NCI-H69 (cell line): Measurements from ENCODE around the gene IQCN.
A peak's percentile ranks its signal among the peaks of the same experiment; 100 is the strongest.

Experiments used
- DNase-seq: peaks from one replicate; lab custom pipeline; 2025; lab: John Stamatoyannopoulos, UW

IQCN gene

DNA sequence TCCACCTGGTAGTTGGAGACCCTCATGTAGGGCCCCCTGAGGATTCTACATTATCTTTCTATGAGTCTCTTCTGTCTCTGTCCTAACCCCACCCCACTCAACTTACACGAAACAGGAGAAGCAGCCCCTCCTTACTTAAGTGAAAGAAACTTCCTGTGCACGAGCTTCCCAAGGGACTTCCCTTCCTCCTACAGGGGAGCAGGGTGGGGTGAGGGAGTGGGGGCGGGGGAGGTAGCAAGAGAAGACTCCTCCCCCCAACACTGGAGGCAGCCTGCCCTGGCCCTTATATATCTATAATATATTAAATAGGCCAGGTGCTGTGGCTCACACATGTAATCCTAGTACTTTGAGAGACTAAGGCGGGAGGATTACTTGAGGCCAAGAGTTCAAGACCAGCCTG lies 42.5 kb downstream of the IQCN start:
- peak; percentile 87 for DNase-seq

DNA sequence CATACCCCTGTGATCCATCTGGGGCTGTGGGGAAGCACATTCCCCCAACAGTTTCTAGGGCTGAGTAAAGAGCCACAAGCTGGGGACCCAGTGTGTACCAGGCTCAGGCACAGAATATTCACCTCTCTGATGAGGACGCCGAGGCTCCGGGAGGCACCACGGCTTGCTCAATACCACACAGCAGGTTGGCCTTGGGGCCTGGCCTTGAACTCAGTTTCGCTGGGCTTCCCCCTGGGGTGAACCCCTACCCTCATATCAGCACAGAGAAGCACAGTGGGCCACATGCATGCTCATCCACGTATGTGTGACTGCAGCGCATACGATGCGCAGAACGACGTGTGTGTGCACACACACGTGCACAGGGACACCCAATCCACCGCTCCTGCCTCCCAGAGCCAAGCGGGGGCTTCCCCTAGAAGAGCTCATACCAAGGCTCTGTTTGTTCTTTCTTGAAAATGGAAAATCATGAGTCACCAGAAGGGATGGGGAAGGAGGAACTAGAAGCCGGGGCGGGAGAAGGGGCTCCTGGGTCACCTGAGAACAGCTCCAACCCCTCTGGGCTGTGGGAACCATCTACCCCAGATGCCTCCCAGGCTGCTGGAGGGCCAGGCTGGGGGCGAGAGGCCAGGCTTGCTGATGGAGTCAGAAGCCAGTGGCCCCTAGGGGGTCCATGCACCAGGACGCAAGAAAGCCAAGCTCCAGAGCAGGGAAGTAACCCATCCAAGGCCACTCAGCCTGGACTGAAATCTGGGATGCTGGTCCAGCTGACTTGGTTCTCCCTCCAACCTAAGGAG lies 43.1 kb downstream of the IQCN start:
- DNase-seq, result no peak

DNA sequence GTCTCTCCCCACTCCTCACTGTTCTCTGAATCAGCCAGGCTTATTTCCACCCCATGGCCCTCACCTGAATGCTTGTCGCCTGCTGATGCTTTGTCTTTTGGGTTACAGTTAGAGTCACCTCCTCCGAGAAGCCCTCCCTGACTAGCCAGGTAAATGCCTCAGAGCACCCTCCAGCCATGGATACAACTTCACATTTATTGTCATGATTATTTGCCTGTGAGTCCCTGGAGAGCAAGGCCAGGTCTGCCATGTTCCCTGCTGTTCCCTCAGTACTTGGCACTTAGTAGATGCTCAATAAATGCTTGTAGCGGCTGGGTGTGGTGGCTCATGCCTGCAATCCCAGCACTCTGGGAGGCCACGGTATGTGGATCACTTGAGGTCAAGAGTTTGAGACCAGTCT lies 44.3 kb downstream of the IQCN start:
- no peak for DNase-seq

DNA sequence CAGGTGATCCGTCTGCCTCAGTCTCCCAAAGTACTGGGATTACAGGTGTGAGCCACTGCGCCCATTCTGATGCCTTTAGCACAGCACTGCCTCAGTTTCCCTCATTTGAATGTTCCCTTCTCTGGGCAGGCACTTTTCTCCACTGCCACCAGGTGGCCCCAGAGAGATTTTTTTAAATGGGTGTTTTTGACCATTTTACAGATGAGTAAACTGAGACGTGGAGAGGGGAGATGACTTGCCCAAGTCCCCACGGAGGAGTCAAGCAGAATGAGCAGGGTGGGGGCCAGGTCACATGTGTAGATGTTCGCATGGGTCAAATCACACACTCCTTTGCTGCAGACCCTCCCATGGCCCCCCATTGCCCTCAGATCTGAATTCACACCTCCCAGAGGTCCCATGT lies 44.8 kb downstream of the IQCN start:
- peak; percentile 25 for DNase-seq

DNA sequence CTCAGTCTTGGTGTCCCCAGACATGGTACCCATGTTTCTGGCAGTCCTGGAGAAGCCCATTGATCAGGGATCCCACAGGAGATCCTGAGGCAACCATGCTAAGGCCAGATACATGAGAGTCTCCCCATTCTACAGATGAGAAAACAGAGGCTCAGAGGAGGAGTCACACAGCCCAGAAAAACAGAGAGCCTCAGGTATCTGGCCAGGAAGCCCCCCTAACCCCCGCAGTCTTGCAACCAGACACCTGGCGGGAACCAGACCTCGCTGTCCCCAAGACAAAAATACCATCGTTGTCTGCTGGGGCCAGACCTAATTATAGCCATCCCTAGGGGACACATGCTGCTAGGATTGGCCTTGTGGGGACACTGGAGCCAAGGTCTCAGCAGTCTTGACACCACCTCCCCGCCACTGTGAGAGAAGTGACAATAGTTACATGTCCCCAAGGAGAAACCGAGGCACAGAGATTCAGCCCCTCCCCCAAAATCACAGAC lies 46.4 kb downstream of the IQCN start:
- no peak for DNase-seq

DNA sequence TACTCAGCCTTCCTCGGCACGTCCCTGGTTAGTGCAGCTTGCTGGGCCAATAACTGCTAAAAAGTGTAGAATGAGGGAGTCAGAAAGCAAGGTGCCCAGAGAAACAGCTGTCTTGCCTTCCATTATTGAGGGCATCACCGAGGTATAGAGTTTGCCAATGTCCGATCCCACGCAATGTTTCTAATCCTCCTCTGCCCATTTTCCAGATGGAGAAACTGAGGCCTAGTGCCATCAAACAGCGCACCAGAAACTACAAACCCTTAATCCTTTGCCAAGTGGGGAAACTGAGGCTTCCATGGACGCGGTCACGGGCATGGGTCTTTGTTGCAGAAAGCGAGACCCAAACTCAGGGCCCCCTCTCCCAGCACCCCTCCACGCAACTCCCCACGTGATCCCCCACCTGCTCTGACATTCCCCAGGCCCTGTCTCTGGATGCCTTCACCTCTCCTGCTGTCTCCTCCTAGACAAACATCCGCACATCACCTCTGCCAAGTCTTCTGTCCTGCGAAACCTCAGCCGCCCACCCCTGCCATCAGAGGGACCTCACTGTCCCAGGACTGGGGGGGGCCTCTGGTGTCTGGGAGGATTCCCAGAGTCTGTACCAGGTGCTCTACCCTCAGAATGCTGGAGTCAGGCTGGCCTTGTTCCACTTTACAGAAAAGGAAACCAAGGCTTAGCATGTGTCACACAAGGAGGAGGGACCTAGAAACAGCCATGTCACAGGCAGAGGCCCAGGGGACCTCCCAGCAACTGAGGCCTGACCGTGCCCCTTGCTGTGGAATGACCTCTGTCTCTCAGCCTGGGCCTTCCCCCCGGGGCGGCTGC lies 47.1 kb downstream of the IQCN start:
- no peak for DNase-seq

DNA sequence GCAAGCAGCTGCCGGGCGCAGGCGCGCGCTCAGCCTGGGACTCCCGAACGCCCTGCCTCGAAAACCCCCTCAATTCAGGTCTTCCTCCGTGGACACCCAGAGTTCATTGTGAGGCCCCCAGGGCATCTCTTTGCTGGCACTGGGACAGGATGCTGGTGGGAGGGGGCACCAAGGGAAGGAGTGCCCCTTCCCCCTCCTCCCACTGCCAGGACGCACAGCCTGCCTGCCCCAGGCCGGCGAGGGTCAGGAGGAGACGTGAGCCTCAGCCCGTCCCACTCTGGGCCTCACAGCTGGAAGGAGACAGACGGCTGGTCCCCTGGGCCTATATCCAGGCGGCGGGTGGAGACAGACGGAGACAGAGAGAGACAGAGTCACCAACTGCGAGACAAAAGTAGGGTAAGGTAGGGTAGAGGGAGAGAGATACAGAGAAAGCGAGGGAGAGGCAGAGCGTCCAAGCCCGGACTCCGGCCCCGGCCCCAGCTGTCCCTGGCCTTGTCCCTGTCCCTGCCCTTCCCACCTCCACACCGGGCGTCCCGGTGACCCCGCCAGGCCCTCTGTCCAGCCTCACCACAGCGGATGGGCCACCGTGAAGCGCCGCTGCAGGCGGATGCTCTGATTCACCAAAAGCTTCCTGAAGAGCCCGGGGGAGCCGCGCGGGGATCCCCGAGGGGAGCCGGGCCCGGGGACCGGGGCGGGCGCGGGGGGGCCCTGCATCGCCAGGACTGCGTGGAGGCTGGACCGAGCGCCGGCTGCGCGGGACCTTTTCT lies 48.4 kb downstream of the IQCN start, which contains the start of gene PDE4C:
PDE4C (minus strand) TSS at position 737 of the 767 bp plus-strand sequence; CDS start at position 714, 23 bp downstream.
- DNase-seq, result peak; percentile 74

DNA sequence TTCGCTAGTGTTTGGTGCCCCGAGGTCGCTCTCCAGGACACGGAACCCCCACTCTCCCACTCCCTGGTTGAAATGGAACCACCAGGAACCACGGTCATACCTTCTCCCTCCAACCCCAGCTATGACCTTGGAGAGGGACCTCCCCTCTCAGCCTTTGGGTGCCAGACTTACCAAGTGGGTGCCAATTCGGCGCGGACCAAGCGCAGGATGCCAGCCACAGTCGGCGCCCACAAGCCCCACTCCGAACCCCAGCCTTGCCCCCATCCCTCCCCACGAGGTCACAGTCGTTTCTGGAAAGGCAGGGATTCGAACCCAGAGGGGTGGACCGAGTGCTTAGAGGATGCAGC lies 48.9 kb downstream of the IQCN start:
- DNase-seq, result peak; percentile 38

DNA sequence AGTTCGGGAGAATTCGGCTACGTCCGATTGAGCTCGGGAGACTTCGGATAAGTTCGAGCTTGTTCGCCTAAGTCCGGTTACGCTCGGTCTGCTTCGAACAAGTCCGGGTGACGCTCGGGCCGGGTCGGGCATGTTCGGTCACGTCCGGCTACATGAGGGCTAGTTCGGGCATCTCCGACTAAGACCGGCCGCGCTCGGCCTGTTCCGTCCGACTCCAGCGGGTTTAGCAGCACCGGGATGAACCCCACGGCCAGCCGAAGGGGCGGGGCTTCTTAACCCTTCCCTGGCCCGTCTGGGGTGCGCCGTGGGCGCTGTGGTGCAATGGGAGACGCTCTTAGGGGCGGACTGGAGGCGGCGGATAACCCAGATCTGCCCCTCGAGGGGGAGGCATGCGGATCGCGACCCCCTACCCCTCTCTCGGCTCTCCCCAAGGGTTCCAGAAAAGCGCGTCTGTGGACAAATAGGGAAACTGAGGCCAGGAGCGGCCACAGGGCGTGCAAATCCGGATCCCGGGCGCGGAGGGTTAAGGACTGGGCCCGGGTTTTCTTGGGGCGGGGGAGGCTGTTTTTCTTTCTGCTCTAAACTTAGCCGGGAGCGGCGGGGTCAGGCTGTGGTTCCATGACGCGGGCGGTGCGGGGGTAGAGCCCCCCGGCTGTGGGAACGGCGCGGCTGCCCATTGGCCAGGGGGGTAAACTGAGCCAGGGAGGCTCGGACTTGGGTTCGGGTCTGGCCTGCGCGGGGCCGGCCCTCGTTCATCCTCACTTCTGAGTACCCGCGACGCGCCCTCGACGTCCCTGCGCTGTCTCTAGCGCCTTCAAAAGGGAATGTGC lies 49.5 kb downstream of the IQCN start:
- peak; percentile 99 for DNase-seq

DNA sequence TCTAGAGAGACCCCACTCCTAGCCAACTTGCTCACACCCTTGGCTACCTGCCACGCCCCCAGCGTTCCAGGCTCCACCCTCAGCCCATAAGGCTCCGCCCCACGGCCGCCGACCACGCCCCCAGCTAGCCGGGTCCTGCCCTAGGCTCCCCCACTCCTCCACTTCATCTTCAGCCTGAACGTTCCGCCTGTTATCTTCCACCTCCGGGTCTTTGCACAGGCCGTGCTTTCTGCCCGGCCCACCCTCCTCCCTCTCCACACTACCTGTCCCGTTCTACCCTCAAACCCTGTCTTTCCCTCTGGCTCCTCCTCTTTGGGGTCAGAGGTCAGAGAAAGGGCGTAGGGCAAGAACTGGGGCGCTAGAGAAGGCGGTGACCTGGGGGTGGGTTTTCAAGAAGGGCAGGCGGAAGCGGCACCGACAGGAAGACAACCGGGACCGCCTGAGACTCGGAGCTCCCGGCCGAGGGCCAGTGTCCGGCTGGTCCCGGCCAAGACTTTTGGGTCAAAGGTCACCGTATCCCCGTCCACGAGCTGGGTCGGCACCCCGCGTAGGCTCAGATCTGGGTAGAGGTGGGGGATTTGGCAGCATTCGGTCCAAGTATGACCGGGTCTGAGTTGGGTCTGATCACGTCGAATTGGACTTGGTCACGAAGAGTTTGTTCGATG lies 50.3 kb downstream of the IQCN start:
- DNase-seq, result peak; percentile 45

DNA sequence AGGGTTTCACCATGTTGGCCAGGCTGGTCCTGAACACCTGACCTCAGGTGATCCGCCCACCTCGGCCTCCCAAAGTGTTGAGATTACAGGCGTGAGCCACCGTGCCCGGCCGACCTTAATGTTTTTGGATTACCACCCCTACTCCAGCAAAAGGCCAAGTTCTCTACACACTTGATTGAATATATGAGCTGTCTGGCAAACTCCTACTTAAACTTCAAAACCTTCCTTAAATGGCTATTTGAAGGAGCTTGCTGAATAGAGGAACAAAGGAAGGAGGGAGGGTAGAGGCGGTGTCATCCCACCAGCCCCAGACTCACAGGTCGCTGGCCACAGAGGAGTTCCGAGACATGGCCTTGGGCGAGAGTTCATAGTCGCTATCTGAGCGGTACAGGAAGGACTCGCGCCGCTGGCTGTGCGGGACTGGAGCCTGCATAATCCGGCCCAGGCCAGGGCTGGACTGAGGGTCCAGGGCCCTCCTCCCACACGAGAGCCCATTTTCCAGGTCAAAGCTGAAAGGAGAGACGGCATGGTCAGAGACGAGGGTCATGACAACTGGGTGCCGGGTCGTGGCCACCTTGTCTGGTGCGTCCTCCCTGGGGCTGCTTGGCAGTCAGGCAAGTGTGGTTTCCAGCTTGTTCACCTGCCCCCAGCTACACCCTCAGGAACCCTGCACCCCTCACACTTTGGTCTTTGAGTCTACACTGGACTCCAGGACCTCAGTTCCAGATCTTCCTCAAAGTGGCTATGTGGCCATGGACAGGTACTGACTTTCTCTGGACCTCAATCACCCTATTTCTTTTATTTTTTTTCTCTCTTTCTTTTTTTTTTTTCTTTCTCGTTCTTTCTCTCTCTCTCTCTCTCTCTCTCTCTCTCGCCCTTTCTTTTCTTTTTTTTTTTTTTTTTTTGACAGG lies 52.2 kb downstream of the IQCN start:
- DNase-seq, result no peak

DNA sequence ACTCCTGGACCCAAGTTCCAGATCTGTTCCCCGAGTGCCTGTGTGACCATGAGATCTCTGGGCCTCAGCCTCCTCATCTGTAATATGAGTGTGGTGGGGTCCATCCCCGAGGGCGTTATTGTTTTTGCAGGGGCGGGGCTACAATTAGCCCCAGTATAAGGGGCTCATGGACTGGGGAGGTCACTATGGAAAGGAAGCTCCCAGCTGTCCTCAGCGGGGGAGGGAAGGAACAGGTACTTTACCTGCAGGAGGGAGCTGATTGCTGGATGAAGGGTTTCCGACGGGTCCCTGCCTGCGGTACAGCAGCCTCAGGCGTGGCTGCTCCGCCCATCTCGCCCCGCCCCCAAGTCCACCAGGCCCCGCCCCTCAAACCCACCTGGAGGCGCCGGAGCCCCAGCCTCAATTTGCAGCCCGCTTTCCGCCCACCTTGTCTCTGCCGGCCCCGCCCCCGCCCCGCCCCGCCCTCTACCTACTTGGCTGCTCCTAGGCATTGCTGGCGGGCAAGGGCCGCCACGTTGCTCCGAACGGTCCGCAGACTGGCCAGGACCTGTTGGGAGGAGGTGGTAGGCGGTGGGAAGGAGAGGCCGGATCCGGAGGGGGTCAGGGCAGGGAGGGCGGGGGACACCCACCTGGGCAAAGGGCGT lies 53.5 kb downstream of the IQCN start:
- DNase-seq, result peak; percentile 82

DNA sequence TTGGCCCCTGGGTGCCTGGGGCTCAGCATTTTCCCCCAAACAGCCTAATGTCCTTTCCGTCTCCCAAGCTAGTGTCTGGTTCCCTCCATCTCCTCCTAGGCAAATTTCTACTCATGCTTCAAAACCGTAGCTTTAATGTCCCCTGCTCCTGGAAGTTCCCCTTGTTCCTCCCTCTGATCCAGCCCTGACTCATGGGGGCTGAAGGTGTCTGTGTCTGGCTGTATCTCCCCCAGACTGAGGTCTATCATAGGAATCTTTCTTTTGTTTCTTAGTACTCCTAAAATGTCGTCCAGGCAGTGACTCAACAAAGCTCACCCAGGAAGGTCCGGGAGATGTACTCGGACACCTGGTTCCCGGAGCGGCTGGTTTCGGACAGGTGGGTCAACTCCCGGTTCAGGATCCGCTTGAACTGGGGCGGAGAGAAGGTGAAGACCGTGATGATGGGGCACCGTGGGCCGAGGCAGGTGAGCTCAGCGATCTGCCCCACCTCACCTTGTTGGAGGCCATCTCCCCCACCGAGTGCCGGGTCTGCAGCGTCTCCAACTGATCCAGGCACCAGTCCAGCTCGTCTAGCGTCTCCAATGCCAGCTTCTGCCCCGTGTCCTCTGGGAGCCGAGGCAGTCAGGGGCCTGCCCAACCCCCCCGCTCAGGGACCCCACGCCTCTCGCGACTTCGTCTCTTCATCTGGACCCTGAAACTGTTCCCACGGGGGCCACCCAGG lies 54.2 kb downstream of the IQCN start:
- peak; percentile 44 for DNase-seq

DNA sequence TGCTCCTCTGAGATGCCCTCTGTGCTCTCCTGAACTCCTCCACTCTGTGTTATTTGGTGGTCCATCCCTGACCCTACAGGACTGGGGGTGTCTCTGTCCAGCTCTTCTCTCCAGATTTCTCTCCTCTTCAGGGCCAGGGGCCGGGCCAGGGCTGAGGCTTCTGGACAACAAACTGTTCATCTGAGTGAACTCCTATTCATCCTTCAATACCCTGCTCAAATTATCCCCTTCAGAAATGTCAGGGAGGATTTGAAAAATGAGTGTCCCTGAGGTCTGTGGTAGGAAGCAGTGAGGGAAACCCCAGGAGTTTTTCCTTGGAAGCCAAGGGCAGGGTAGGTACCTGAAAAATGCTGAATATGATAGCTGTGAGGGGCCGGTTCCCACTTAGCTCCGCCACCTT lies 55.7 kb downstream of the IQCN start:
- no peak for DNase-seq

DNA sequence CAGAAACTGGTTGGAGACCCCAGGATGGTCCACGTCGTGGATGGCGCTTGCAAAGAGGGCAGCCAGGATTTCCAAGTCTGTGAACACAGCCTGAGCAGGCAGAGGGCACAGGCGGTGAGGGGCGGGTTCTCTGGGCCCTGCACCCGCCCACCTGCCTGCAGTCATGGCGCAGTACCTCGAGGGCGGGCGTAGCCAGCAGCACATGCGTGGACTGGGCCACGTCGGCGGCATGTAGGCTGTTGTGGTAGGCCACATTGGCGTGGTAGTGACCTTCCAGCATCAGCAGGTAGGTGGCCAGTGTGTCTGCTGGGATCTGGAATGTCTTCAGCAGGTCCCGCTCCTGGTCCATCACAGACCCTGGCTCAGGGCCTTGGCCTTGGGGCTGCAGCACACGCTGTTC lies 56.1 kb downstream of the IQCN start:
- DNase-seq, result no peak

DNA sequence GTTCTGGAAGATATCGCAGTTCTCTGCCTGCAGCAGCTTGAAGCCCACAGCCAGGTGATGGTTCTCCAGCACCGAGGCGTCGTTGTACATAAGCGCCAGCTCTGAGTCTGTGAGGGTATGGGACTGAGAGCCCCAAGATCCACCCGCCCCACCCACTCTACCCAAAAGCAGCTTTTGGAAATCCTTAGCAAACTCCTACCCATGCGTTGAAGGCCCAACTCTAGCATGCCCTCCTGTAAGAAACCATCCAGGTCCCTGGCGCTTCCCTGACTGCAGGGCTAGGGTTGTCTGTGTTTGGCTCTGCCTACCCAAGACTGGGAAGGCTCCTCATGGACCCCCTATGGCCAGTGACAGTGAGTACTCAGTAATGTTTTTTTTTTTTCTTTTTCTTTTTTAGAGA lies 57.5 kb downstream of the IQCN start:
- no peak for DNase-seq

DNA sequence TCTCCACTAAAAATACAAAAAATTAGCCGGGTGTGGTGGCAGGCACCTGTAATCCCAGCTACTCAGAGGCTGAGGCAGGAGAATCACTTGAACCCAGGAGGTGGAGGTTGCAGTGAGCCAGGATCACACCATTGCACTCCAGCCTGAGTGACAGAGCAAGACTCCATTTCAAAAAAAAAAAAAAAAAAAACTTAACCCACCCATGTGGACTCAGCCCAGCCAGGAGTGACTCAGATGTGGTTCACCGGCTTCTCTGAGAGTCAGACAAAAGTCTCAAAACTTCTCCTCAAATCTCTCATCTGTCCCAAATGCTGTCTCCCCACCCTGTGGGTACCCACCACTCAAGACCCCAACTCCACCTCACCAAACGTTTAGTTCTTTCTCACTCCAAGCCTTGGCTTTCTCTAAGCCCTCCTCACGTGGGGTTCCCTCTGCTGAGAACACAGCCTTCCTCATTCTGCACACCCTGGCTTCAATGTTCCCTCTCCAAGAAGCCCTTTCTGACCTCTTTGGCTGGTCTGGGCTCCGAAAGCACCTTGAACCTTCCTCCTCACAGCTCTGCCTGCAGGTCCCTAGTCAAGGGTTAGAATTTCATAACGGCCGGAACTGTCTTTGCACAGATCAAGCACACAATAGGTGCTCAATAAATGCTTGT lies 59.3 kb downstream of the IQCN start:
- DNase-seq, result no peak

DNA sequence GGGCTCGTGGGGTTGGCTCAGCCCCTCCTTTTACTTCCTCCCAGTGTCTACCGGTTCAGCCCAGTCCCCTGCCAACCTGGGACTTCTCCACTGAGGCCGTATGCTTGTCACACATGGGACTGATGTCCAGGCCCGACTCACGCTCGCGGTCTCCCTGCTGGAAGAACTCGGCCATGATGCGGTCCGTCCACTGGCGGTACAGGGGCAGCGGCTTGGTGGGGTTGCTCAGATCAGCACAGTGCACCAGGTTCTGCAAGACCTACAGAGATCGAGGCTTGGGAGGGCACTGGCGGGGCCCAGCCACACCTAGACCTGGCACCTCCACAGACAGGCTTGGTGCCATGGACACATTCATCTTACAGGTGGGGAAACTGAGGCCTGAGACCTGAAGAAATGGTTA lies 62.6 kb downstream of the IQCN start:
- DNase-seq, result no peak
